Fibroblast of lung (primary cell): ENCODE data around the gene UROC1.

Experiments
- EZH2 ChIP-seq: IDR thresholded peaks from 2 replicates; pipeline ENCODE4 v1.5.1; 2012; ENCODE audit warnings: low read length, control low read depth, mild to moderate bottlenecking; ENCODE audit errors: missing control alignments
- TF ChIP-seq, protein P1 (sequence below), 2 donors: IDR thresholded peaks in 1 of 2; conservative IDR thresholded peaks in 1 of 2; 1 replicate in 1 of 2; 2 replicates in 1 of 2; pipeline ENCODE4 v1.5.1; 2011 to 2012; ENCODE audit warnings: low read length in 2 of 2, control low read depth in 1 of 2, inconsistent platforms in 1 of 2, low read depth in 1 of 2, mild to moderate bottlenecking in 1 of 2

DNA sequence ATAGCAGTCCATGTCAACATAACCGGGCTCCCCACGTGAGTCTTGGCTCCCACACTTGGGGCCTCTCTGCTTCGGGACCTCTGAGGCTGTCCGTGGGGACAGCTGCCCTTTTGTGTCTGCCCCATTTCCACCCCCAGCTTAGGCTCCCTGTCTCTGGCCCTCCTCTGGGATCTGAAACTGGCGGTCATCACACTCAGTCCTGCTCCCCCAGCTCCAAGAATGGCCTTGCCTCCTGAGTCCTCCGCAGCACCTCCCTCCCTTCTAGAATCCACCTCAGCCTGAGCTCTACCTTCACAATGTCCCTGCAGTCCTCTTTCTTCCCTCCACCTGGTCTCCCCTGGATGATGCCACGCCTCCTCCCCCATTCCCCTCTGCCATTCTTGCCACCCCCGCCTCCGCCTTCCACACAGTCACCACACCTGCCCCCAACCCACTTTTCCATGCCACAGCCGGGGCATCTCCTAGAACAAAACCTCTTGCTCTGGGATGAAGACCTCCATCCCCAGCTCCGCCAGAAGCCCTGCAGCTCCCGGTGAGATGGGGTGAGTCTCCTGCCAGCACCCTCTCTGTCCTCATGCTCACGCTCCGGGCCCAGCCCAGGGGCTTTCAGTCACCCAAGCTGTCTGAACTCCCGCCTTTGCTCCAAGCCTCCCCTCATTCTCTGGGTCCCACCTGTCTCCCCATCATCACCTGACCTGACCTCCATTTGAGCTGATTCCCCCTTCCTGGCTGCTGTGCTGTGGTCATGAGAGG lies 34.9 kb downstream of the UROC1 start:
- TF ChIP-seq, protein P1, sequence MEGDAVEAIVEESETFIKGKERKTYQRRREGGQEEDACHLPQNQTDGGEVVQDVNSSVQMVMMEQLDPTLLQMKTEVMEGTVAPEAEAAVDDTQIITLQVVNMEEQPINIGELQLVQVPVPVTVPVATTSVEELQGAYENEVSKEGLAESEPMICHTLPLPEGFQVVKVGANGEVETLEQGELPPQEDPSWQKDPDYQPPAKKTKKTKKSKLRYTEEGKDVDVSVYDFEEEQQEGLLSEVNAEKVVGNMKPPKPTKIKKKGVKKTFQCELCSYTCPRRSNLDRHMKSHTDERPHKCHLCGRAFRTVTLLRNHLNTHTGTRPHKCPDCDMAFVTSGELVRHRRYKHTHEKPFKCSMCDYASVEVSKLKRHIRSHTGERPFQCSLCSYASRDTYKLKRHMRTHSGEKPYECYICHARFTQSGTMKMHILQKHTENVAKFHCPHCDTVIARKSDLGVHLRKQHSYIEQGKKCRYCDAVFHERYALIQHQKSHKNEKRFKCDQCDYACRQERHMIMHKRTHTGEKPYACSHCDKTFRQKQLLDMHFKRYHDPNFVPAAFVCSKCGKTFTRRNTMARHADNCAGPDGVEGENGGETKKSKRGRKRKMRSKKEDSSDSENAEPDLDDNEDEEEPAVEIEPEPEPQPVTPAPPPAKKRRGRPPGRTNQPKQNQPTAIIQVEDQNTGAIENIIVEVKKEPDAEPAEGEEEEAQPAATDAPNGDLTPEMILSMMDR (conservative IDR thresholded peaks at IDR 0.05 in 1 of 2, IDR thresholded peaks at IDR 0.05 in 1 of 2; ENCODE audit: low read depth in 1 of 2, low read length in 2 of 2), result no peak
- no peak for TF ChIP-seq EZH2
